GM12878 (cell line): Measurements from ENCODE around the gene TRMT44. TPM values are rescaled to one million over a fixed set of nuclear protein-coding genes. Genes with fewer than 3 reads are reported as not detected.

Experiments used
- ATAC-seq: fragments of 200-7000 bp; cut with Tn5 transposase; 3 replicates; pipeline ENCODE4 v1.9.1; 2020; ENCODE audit warnings: mild to moderate bottlenecking, moderate library complexity
- BruUV-seq: library from RNA; stranded (reverse); fragments of 400-500 nt; replicated peaks from 2 replicates; lab custom pipeline; 2021; lab: Mats Ljungman, UMichigan
- CTCF ChIA-PET: fragments of 300-600 bp; sonication (Branson Sonifier 250); formaldehyde crosslinking; extraction: SDS; loops from one replicate; lab custom pipeline; 2021; ENCODE audit warnings: inconsistent platforms; lab: Yijun Ruan, JAX
- POLR2A ChIA-PET: fragments of 350-600 bp; formaldehyde crosslinking; extraction: SDS; loops from one replicate; lab custom pipeline; 2021; ENCODE audit warnings: inconsistent platforms; lab: Charles Lee
- RAD21 ChIA-PET: fragments of 300-600 bp; sonication (Branson Sonifier 250); formaldehyde crosslinking; loops from one replicate; lab custom pipeline; 2023; ENCODE audit warnings: antibody characterized with exemption; ENCODE audit not compliant: unreplicated experiment; lab: Charles Lee
- SMC1A ChIA-PET: fragments of 300-600 bp; sonication (Branson Sonifier 250); formaldehyde crosslinking; loops from one replicate; lab custom pipeline; 2023; ENCODE audit not compliant: unreplicated experiment, uncharacterized antibody; lab: Charles Lee
- DNase-seq: peaks from one replicate; pipeline ENCODE4 v3.0.0-alpha.2; 2011; ENCODE audit warnings: low read depth, low spot score
- FAIRE-seq: peaks from 3 replicates; lab custom pipeline; 2011; peaks lifted over from hg19 to GRCh38; lab: Jason Lieb, UNC
- H2AFZ ChIP-seq: 2 replicates; pipeline ENCODE4 v1.6.0; 2011; ENCODE audit warnings: low read depth, low read length, control low read depth; ENCODE audit not compliant: control insufficient read depth
- H3K27ac ChIP-seq: 2 replicates; pipeline ENCODE4 v1.5.1; 2011; ENCODE audit warnings: control low read depth; ENCODE audit not compliant: control insufficient read depth, insufficient read depth
- H3K27me3 ChIP-seq, 2 experiments: replicated peaks in 1 of 2; 2 replicates each; pipeline versions ENCODE4 v1.6.0 to v1.6.1; 2011; ENCODE audit warnings: low read length in 1 of 2; ENCODE audit not compliant: control insufficient read depth in 2 of 2, insufficient read depth in 2 of 2
- H3K36me3 ChIP-seq, 2 experiments: 2 replicates each; pipeline ENCODE4 v1.5.1; 2011; ENCODE audit warnings: low read length in 1 of 2; ENCODE audit not compliant: control insufficient read depth in 2 of 2, insufficient read depth in 2 of 2
- H3K4me1 ChIP-seq: 2 replicates; pipeline ENCODE4 v1.6.1; 2011; ENCODE audit warnings: mild to moderate bottlenecking, low read length, moderate library complexity, mixed read lengths; ENCODE audit not compliant: control insufficient read depth, insufficient read depth
- H3K4me2 ChIP-seq: 2 replicates; pipeline ENCODE4 v1.6.0; 2011; ENCODE audit warnings: control low read depth; ENCODE audit not compliant: control insufficient read depth, insufficient read depth
- H3K4me3 ChIP-seq: fragments of 200-600 bp; sonication (generic); 2 replicates; pipeline ENCODE4 v1.5.1; 2016
- H3K79me2 ChIP-seq: 2 replicates; pipeline ENCODE4 v1.6.0; 2011; ENCODE audit warnings: low read length; ENCODE audit not compliant: control insufficient read depth, insufficient read depth
- H3K9ac ChIP-seq: 2 replicates; pipeline ENCODE4 v1.8.0; 2011; ENCODE audit warnings: low read length, control low read depth, mixed read lengths; ENCODE audit not compliant: control insufficient read depth, insufficient read depth
- H3K9me3 ChIP-seq: replicated peaks from 3 replicates; pipeline ENCODE4 v1.5.1; 2011; ENCODE audit warnings: mild to moderate bottlenecking, low read length; ENCODE audit not compliant: control insufficient read depth, insufficient read depth
- H4K20me1 ChIP-seq: 2 replicates; pipeline ENCODE4 v1.6.0; 2011; ENCODE audit not compliant: control insufficient read depth, insufficient read depth
- CBX5 ChIP-seq: sonication (generic); IDR thresholded peaks from 2 replicates; pipeline ENCODE4 v1.6.1; 2016; ENCODE audit warnings: low read depth, moderate library complexity, mild to moderate bottlenecking, inconsistent platforms
- CEBPB ChIP-seq, 2 experiments: fragments of 150-350 bp in 1 of 2; IDR thresholded peaks; 2 replicates each; pipeline ENCODE4 v1.6.1; 2012 to 2014; ENCODE audit warnings: low read depth in 2 of 2, low read length in 2 of 2, borderline replicate concordance in 1 of 2, inconsistent platforms in 1 of 2
- MTA2 ChIP-seq: fragments of 450-650 bp; IDR thresholded peaks from 2 replicates; pipeline ENCODE4 v1.6.1; 2016; ENCODE audit warnings: low read depth, mild to moderate bottlenecking, moderate library complexity
- POLR2A ChIP-seq: IDR thresholded peaks from 2 replicates; pipeline ENCODE4 v1.6.1; 2011; ENCODE audit warnings: low read depth, mild to moderate bottlenecking, low read length
- RAD21 ChIP-seq: IDR thresholded peaks from 2 replicates; pipeline ENCODE4 v1.6.1; 2011; ENCODE audit warnings: mild to moderate bottlenecking, low read depth, low read length, moderate library complexity; ENCODE audit not compliant: insufficient read depth
- RAD51 ChIP-seq: fragments of 450-650 bp; IDR thresholded peaks from 2 replicates; pipeline ENCODE4 v1.6.1; 2016; ENCODE audit warnings: moderate library complexity, mild to moderate bottlenecking, inconsistent platforms
- RBBP5 ChIP-seq: fragments of 200-600 bp; sonication (generic); conservative IDR thresholded peaks from 2 replicates; pipeline ENCODE4 v1.6.1; 2016
- RELA ChIP-seq: fragments of 450-650 bp; IDR thresholded peaks from 2 replicates; pipeline ENCODE4 v1.8.0; 2014; ENCODE audit warnings: borderline replicate concordance; ENCODE audit not compliant: partially characterized antibody
- SP1 ChIP-seq: IDR thresholded peaks from one replicate; pipeline ENCODE4 v1.6.1; 2011; ENCODE audit warnings: low read depth, low read length
- SREBF2 ChIP-seq: IDR thresholded peaks from 2 replicates; pipeline ENCODE4 v1.6.1; 2012; ENCODE audit warnings: mild to moderate bottlenecking, low read length
- ZNF207 ChIP-seq: fragments of 450-650 bp; IDR thresholded peaks from 2 replicates; pipeline ENCODE4 v1.6.1; 2014; ENCODE audit warnings: antibody characterized with exemption, mild to moderate bottlenecking, borderline replicate concordance
- ZNF384 ChIP-seq: IDR thresholded peaks from 2 replicates; pipeline ENCODE4 v1.6.1; 2012; ENCODE audit warnings: low read depth, mild to moderate bottlenecking, low read length, improper control_type of control experiment, borderline replicate concordance
- WGBS: methylation state at CpG from one replicate; pipeline ENCODE4 v1.1.6; 2016; ENCODE audit warnings: low lambda C conversion rate; ENCODE audit not compliant: insufficient replicate concordance, insufficient coverage; ENCODE audit errors: missing lambda C conversion rate; 5-methylcytosine and 5-hydroxymethylcytosine counted together
- in situ Hi-C: fragments of 300-500 bp; cut with MboI; formaldehyde crosslinking; loops from 9 replicates; pipeline ENCODE4 v1.14.3; 2018; ENCODE audit warnings: mixed read lengths
- intact Hi-C: fragments of 100-400 bp; cut with micrococcal nuclease; formaldehyde crosslinking; loops from one replicate; pipeline ENCODE4 v1.14.2; 2022; ENCODE audit not compliant: unreplicated experiment
- polyA plus RNA-seq, 11 experiments: library from polyadenylated mRNA; depleted of rRNA in 4 of 11; unstranded in 6 of 11; stranded (reverse) in 5 of 11; fragments of >200 nt; fragmentation: Nextera tagmentation in 4 of 11; fragmentation: Illumina TruSeq in 1 of 11; extraction: Ambion mirVana in 4 of 11; extraction: Trizol in 1 of 11; gene quantifications; 1 replicate in 1 of 11; 2 replicates in 10 of 11; pipeline versions ENCODE4 v1.2.1 to v1.2.3, GENCODE V29; 2011 to 2016; ENCODE audit warnings: inconsistent platforms in 2 of 11, missing spikeins in 2 of 11, low read depth in 1 of 11
- total RNA-seq, 4 experiments: library from RNA; depleted of rRNA in 3 of 4; stranded (reverse); fragments of >200 nt in 3 of 4; fragmentation: Illumina TruSeq in 1 of 4; extraction: Trizol in 1 of 4; gene quantifications; 2 replicates each; pipeline versions ENCODE4 v1.2.1 to v1.2.3, GENCODE V29; 2013 to 2021
- TF ChIP-seq, protein P1 (sequence below): fragments of 450-650 bp; formaldehyde crosslinking; IDR thresholded peaks from 2 replicates; pipeline ENCODE4 v1.4.0; 2022; ENCODE audit warnings: mild to moderate bottlenecking, moderate library complexity
- TF ChIP-seq, protein P2 (sequence below): fragments of 450-650 bp; IDR thresholded peaks from 2 replicates; pipeline ENCODE4 v1.6.1; 2018; ENCODE audit warnings: mild to moderate bottlenecking, low read depth, moderate library complexity; ENCODE audit not compliant: partially characterized antibody

The TRMT44 gene
- total and polyA plus RNA-seq, 10 of the 15 experiments (the other 5 are each of a cell fraction or from before 2014, with no cell fraction given): 1.3 to 18.5 (median 10.1) TPM

DNA sequence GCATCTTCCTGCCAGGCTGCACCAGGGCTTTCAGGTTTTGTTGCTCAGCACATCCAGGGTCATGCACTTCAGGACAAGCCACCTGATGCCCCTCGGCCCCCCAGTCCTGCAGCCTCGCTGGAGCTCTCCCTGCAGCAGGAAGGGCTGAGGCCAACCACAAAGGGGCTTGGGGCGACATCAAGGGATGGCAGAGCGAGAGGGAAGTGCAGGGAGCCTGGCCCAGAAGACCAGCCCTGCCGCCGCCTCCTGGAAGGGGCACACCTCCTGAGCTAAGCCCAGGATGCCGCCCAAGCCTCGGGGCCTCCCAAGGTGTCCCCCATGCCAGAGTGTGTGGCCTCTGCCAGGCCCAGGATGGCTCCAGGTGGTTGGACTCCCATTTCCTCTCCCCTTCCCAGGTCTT, 37.1 kb downstream of the TRMT44 start:
- SMC1A ChIA-PET: no interaction called here

More for the DNA sequence above, 37.1 kb downstream of the TRMT44 start:
- BruUV-seq: no TSS peak
- in situ Hi-C loops: no loop called here
- no peaks in the 10 kb centered on the region for H4K20me1 ChIP-seq
- ChIA-PET POLR2A (no interaction called here), CTCF (no interaction called here), RAD21 (no interaction called here)
- H3K9ac ChIP-seq: no peak overlapping the region
- no peak for DNase-seq
- no peaks in the 10 kb centered on the region for H3K36me3 ChIP-seq
- no peak overlapping the region for H3K4me3 ChIP-seq
- H2AFZ ChIP-seq: no peak overlapping the region
- WGBS: 81% methylated on average over 6 of the region's 8 CpGs
- H3K4me1 ChIP-seq: no peaks in the 10 kb centered on the region
- intact Hi-C loops: no loop called here
- H3K27ac ChIP-seq: no peak overlapping the region
- ATAC-seq: no peak
- no peaks in the 10 kb centered on the region for H3K9me3 ChIP-seq
- FAIRE-seq: no peak
- no peaks in the 10 kb centered on the region for H3K27me3 ChIP-seq
- no peak overlapping the region for H3K4me2 ChIP-seq
- no peaks in the 10 kb centered on the region for H3K79me2 ChIP-seq
- no peak for TF ChIP-seq RAD51
- TF ChIP-seq RELA: no peak
- TF ChIP-seq, protein P1, sequence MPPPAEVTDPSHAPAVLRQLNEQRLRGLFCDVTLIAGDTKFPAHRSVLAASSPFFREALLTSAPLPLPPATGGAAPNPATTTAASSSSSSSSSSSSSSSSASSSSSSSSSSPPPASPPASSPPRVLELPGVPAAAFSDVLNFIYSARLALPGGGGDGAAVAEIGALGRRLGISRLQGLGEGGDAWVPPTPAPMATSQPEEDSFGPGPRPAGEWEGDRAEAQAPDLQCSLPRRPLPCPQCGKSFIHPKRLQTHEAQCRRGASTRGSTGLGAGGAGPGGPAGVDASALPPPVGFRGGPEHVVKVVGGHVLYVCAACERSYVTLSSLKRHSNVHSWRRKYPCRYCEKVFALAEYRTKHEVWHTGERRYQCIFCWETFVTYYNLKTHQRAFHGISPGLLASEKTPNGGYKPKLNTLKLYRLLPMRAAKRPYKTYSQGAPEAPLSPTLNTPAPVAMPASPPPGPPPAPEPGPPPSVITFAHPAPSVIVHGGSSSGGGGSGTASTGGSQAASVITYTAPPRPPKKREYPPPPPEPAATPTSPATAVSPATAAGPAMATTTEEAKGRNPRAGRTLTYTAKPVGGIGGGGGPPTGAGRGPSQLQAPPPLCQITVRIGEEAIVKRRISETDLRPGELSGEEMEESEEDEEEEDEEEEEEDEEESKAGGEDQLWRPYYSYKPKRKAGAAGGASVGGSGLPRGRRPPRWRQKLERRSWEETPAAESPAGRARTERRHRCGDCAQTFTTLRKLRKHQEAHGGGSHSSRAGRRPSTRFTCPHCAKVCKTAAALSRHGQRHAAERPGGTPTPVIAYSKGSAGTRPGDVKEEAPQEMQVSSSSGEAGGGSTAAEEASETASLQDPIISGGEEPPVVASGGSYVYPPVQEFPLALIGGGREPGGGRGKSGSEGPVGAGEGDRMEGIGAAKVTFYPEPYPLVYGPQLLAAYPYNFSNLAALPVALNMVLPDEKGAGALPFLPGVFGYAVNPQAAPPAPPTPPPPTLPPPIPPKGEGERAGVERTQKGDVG (CRISPR knock-in tag): no peak
- no peak for TF ChIP-seq SREBF2
- TF ChIP-seq, protein P2, sequence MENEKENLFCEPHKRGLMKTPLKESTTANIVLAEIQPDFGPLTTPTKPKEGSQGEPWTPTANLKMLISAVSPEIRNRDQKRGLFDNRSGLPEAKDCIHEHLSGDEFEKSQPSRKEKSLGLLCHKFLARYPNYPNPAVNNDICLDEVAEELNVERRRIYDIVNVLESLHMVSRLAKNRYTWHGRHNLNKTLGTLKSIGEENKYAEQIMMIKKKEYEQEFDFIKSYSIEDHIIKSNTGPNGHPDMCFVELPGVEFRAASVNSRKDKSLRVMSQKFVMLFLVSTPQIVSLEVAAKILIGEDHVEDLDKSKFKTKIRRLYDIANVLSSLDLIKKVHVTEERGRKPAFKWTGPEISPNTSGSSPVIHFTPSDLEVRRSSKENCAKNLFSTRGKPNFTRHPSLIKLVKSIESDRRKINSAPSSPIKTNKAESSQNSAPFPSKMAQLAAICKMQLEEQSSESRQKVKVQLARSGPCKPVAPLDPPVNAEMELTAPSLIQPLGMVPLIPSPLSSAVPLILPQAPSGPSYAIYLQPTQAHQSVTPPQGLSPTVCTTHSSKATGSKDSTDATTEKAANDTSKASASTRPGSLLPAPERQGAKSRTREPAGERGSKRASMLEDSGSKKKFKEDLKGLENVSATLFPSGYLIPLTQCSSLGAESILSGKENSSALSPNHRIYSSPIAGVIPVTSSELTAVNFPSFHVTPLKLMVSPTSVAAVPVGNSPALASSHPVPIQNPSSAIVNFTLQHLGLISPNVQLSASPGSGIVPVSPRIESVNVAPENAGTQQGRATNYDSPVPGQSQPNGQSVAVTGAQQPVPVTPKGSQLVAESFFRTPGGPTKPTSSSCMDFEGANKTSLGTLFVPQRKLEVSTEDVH: no peak
- TF ChIP-seq RAD21: no peak
- no peak for TF ChIP-seq POLR2A
- TF ChIP-seq CBX5: no peak
- no peak for TF ChIP-seq MTA2
- TF ChIP-seq RBBP5: no peak
- no peak for TF ChIP-seq CEBPB (IDR thresholded peaks at IDR 0.05; ENCODE audit: borderline replicate concordance in 1 of 2, low read depth in 2 of 2, low read length in 2 of 2)
- TF ChIP-seq SP1: no peak
- TF ChIP-seq ZNF207: no peak
- TF ChIP-seq ZNF384: no peak
